HG03045 (cell line): ENCODE results near the gene GAGE12E.
"Not testable (repeated sequence)": the region's sequence is repeated elsewhere in the genome, so short reads cannot be mapped to it uniquely, and the experiment has no call there.

Source experiments
- ATAC-seq: cut with Tn5 transposase; IDR thresholded peaks from one replicate; pipeline ENCODE4 v1.9.1; 2021; ENCODE audit warnings: mild to moderate bottlenecking, moderate library complexity; ENCODE audit not compliant: unreplicated experiment

GAGE12E gene, protein sequence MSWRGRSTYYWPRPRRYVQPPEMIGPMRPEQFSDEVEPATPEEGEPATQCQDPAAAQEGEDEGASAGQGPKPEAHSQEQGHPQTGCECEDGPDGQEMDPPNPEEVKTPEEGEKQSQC

DNA sequence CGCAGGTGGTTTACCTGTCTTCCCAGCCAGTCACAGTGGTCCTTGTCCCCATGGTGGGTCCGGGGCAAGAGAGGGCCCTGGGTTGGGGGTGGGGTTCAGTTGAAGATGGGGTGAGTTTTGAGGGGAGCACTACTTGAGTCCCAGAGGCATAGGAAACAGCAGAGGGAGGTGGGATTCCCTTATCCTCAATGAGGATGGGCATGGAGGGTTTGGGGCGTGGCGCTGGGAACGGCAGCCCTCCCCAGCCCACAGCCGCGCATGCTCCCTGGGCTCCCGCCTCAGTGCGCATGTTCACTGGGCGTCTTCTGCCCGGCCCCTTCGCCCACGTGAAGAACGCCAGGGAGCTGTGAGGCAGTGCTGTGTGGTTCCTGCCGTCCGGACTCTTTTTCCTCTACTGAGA, at the start of gene GAGE12E:
GAGE12E (plus strand) TSS at position 301 of the 400 bp plus-strand sequence. CDS start 1,155 bp downstream, outside the sequence.
- not testable (repeated sequence) for ATAC-seq

DNA sequence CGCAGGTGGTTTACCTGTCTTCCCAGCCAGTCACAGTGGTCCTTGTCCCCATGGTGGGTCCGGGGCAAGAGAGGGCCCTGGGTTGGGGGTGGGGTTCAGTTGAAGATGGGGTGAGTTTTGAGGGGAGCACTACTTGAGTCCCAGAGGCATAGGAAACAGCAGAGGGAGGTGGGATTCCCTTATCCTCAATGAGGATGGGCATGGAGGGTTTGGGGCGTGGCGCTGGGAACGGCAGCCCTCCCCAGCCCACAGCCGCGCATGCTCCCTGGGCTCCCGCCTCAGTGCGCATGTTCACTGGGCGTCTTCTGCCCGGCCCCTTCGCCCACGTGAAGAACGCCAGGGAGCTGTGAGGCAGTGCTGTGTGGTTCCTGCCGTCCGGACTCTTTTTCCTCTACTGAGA, 19.2 kb upstream of the GAGE12E start, which contains the start of gene GAGE12C:
GAGE12C (plus strand) TSS at position 301 of the 400 bp plus-strand sequence. CDS start 1,155 bp downstream, outside the sequence.
- ATAC-seq = not testable (repeated sequence)

DNA sequence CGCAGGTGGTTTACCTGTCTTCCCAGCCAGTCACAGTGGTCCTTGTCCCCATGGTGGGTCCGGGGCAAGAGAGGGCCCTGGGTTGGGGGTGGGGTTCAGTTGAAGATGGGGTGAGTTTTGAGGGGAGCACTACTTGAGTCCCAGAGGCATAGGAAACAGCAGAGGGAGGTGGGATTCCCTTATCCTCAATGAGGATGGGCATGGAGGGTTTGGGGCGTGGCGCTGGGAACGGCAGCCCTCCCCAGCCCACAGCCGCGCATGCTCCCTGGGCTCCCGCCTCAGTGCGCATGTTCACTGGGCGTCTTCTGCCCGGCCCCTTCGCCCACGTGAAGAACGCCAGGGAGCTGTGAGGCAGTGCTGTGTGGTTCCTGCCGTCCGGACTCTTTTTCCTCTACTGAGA, 9.7 kb upstream of the GAGE12E start, which contains the start of gene GAGE12D:
GAGE12D (plus strand) TSS at position 301 of the 400 bp plus-strand sequence. CDS start 1,155 bp downstream, outside the sequence.
- ATAC-seq = not testable (repeated sequence)

DNA sequence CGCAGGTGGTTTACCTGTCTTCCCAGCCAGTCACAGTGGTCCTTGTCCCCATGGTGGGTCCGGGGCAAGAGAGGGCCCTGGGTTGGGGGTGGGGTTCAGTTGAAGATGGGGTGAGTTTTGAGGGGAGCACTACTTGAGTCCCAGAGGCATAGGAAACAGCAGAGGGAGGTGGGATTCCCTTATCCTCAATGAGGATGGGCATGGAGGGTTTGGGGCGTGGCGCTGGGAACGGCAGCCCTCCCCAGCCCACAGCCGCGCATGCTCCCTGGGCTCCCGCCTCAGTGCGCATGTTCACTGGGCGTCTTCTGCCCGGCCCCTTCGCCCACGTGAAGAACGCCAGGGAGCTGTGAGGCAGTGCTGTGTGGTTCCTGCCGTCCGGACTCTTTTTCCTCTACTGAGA, 9.5 kb downstream of the GAGE12E start, which contains the start of gene GAGE12F:
GAGE12F (plus strand) TSS at position 301 of the 400 bp plus-strand sequence. CDS start 1,155 bp downstream, outside the sequence.
- not testable (repeated sequence) for ATAC-seq

DNA sequence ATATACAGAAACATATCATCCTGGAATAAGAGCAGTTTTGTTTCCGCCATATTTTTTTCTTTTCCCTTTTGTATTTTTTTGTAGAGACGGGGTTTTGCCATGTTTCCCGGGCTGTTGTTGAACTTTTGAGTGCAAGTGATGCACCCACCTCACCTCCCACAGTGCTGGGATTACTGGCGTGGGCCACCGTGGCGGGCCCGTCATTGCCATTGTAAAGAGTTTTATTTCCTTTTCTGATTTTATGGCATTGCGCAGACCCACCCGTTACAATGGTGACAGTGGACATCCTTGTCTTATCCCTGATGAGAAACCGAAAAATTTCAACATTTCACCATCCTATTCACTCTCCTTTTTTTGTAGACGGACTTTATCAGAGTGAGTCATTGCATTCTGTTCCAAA, 17.6 kb downstream of the GAGE12E start:
- not testable (repeated sequence) for ATAC-seq

DNA sequence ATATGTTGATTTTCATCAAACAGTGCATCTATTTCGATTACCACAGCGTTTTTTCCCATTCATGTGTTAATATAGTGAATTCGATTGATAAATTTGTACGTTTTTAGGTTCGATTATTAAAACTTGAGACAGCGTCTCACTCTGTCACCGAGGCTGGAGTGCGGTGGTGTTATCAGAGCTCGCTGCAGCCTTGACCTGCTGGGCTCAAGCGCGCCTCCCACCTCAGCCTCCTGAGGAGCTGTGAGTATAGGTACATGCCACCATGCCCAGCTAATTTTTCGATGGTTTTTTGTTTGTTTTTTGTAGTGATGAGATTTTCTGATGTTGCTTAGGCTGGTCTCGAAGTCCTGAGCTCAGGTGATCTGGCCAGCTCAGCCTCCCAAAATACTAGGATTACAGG, 18.1 kb downstream of the GAGE12E start:
- ATAC-seq = not testable (repeated sequence)

DNA sequence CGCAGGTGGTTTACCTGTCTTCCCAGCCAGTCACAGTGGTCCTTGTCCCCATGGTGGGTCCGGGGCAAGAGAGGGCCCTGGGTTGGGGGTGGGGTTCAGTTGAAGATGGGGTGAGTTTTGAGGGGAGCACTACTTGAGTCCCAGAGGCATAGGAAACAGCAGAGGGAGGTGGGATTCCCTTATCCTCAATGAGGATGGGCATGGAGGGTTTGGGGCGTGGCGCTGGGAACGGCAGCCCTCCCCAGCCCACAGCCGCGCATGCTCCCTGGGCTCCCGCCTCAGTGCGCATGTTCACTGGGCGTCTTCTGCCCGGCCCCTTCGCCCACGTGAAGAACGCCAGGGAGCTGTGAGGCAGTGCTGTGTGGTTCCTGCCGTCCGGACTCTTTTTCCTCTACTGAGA, 19.0 kb downstream of the GAGE12E start, which contains the start of gene GAGE12G:
GAGE12G (plus strand) TSS at position 301 of the 400 bp plus-strand sequence. CDS start 1,155 bp downstream, outside the sequence.
- ATAC-seq = not testable (repeated sequence)

DNA sequence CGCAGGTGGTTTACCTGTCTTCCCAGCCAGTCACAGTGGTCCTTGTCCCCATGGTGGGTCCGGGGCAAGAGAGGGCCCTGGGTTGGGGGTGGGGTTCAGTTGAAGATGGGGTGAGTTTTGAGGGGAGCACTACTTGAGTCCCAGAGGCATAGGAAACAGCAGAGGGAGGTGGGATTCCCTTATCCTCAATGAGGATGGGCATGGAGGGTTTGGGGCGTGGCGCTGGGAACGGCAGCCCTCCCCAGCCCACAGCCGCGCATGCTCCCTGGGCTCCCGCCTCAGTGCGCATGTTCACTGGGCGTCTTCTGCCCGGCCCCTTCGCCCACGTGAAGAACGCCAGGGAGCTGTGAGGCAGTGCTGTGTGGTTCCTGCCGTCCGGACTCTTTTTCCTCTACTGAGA, 28.6 kb downstream of the GAGE12E start, which contains the start of gene GAGE12H:
GAGE12H (plus strand) TSS at position 301 of the 400 bp plus-strand sequence. CDS start 1,155 bp downstream, outside the sequence.
- ATAC-seq = not testable (repeated sequence)

DNA sequence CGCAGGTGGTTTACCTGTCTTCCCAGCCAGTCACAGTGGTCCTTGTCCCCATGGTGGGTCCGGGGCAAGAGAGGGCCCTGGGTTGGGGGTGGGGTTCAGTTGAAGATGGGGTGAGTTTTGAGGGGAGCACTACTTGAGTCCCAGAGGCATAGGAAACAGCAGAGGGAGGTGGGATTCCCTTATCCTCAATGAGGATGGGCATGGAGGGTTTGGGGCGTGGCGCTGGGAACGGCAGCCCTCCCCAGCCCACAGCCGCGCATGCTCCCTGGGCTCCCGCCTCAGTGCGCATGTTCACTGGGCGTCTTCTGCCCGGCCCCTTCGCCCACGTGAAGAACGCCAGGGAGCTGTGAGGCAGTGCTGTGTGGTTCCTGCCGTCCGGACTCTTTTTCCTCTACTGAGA, 38.1 kb downstream of the GAGE12E start, which contains the start of gene GAGE2A:
GAGE2A (plus strand) TSS at position 301 of the 400 bp plus-strand sequence. CDS start 1,155 bp downstream, outside the sequence.
- not testable (repeated sequence) for ATAC-seq

DNA sequence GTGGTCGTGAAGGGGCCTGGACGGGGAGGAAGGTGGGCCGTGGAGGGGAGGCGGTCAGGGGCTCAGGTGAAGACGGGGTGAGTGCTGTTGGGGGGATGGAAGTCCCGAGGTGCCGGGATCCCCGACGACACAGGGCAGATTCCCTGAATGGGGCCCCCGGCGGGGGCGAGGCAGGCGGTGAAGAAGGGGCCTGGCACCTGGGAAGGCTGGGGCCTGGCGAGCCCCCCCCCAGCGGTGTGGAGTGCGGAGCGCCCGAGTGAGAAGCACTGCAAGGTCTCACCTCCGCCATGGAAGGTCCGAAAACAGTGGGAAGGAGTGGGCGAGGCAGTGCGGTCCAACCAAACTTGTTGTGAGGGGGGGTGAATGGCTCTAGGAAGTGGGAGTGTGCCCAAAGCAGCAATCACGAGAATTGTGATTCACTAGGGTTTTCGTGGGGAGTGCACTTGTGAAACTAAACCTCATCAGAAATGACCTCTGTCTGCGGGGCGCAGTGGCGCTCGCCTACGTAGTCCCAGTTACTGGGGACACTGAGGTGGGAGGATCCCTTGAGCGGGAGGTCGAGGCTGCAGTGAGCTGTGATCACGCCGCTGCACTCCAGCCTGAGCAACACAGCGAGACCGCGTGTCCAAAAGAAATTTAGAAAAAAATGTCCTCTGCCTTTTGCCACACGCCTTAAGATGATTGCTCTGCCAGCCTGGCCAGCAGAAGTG, 38.8 kb downstream of the GAGE12E start:
- not testable (repeated sequence) for ATAC-seq

DNA sequence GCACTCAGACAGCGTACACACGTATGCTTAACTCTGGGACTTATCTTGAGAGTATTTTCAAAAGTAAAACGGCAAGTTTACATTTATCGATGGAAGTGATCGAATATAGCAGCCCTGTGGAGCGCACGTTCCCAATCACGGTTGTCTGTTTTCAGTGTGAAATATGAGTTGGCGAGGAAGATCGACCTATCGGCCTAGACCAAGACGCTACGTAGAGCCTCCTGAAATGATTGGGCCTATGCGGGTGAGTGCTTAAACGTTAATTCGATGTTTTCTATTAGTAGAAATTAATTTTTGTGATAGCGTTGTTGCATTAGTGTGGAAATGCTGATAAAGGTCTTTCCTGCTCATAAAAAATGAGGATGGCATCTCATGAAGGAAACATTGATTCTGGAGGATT, 39.4 kb downstream of the GAGE12E start:
- not testable (repeated sequence) for ATAC-seq

DNA sequence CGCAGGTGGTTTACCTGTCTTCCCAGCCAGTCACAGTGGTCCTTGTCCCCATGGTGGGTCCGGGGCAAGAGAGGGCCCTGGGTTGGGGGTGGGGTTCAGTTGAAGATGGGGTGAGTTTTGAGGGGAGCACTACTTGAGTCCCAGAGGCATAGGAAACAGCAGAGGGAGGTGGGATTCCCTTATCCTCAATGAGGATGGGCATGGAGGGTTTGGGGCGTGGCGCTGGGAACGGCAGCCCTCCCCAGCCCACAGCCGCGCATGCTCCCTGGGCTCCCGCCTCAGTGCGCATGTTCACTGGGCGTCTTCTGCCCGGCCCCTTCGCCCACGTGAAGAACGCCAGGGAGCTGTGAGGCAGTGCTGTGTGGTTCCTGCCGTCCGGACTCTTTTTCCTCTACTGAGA, 47.6 kb downstream of the GAGE12E start, which contains the start of gene GAGE1:
GAGE1 (plus strand) TSS at position 301 of the 400 bp plus-strand sequence. CDS start 1,155 bp downstream, outside the sequence.
- not testable (repeated sequence) for ATAC-seq
